Panc1 (cell line): ENCODE results near the gene PPIL1.

ENCODE experiments used
- CTCF ChIP-seq: fragments of 450-650 bp; IDR thresholded peaks from 2 replicates; pipeline ENCODE4 v1.5.1; 2017; ENCODE audit warnings: mild to moderate bottlenecking
- POLR2AphosphoS5 ChIP-seq: IDR thresholded peaks from 2 replicates; pipeline ENCODE4 v1.6.1; 2012; ENCODE audit warnings: mild to moderate bottlenecking, low read depth, low read length, moderate library complexity
- SIN3A ChIP-seq: IDR thresholded peaks from 2 replicates; pipeline ENCODE4 v1.6.1; 2012; ENCODE audit warnings: low read depth, mild to moderate bottlenecking, low read length, moderate library complexity, borderline replicate concordance; ENCODE audit not compliant: insufficient read depth

- TF ChIP-seq CTCF, result no peak
- TF ChIP-seq POLR2AphosphoS5, result no peak
- TF ChIP-seq SIN3A, result no peak
Measured at GRCh38 chr6:36805917-36806316, 68.7 kb downstream of the PPIL1 start.
